Measurements from ENCODE around the gene SLC10A1. TPM values are rescaled to one million over a fixed set of nuclear protein-coding genes. Genes with fewer than 3 reads are reported as not detected.

The SLC10A1 gene
- total RNA-seq, 1 donor from 2014 or later: not detected

- no peak for TF ChIP-seq CTCF (IDR thresholded peaks at IDR 0.05)
- Histone ChIP-seq H3K27ac (peak overlapping the region; percentile 78), H3K27me3 (ENCODE audit: low read depth) (no peaks in the 10 kb centered on the region), H3K4me1 (peaks cover 35% of the 10 kb centered on the region), H3K36me3 (no peaks in the 10 kb centered on the region), H3K4me3 (no peak overlapping the region), H3K9me3 (no peaks in the 10 kb centered on the region)
- ATAC-seq: no peak
- DNase-seq: no peak
- intact Hi-C loops (cut with DNase I): loop anchor here (5.0 kb wide), 1 partner anchor 126 kb away; no protein-coding TSS in a partner anchor
These were observed 69.2 kb downstream of the SLC10A1 start for GRCh38 chr14:69727860-69728259.

GRCh38 chr14:69726761-69727511 lies 70.1 kb downstream of the SLC10A1 start:
- peak; percentile 99 for TF ChIP-seq CTCF (IDR thresholded peaks at IDR 0.05)
- ATAC-seq (peak; percentile 96), DNase-seq (peak; percentile 90)
- no peaks in the 10 kb centered on the region for H3K27me3 ChIP-seq (ENCODE audit: low read depth)
- intact Hi-C loops (cut with DNase I): loop anchor here (5.0 kb wide), 1 partner anchor 125 kb away; no protein-coding TSS in a partner anchor
- H3K36me3 ChIP-seq: no peaks in the 10 kb centered on the region
- H3K4me1 ChIP-seq: peaks cover 35% of the 10 kb centered on the region
- peak overlapping the region; percentile 78 for H3K27ac ChIP-seq
- peak overlapping the region; percentile 56 for H3K4me3 ChIP-seq
- no peaks in the 10 kb centered on the region for H3K9me3 ChIP-seq

Other genes with a start within 250 kb of the SLC10A1 start
- gene CCDC177, start 222.4 kb downstream of the SLC10A1 start, total RNA-seq: not detected
- gene SUSD6, start 185.6 kb downstream of the SLC10A1 start, total RNA-seq: 80.1 TPM
- 298 TPM for gene SRSF5, start 30.1 kb downstream of the SLC10A1 start, total RNA-seq
- gene SMOC1, start 82.2 kb upstream of the SLC10A1 start, total RNA-seq: 1.1 TPM

All from lower lobe of right lung (tissue), 2 donors.